NT2/D1 (cell line): ENCODE results near the gene RAP1GAP2.

Experiments
- SUZ12 ChIP-seq: IDR thresholded peaks from 2 replicates; pipeline ENCODE4 v1.6.1; 2011; ENCODE audit not compliant: insufficient read length, insufficient read depth; ENCODE audit errors: extremely low read depth
- YY1 ChIP-seq: IDR thresholded peaks from 2 replicates; pipeline ENCODE4 v1.6.1; 2011; ENCODE audit not compliant: insufficient read length, insufficient read depth
- ZNF274 ChIP-seq: IDR thresholded peaks from 2 replicates; pipeline ENCODE4 v1.6.1; 2011; ENCODE audit warnings: mild to moderate bottlenecking, low read depth, low read length

DNA sequence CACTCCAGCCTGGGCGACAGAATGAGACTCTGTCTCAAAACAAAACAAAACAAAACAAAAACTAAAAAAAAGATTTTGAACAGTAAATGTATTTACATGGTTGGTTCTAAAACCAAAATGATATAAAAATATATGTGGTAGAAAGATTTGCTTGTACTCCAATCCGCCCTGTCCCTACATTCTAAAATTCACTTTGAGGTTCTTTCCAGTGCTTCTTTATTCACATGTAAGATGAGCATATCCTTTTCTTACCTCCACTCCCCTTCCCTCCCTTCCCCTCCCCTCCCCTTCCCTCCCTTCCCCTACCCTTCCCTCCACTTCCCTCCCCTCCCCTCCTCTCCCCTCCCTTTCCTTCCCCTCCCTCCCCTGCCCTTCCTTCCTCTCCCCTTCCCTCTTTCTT is 34.4 kb downstream of the RAP1GAP2 start:
- TF ChIP-seq ZNF274 (no peak), YY1 (no peak), SUZ12 (no peak)
